Middle frontal gyrus (tissue), 1 donor: ENCODE data around the gene CCDC159.

Experiments used
- DNase-seq: peaks from one replicate; pipeline ENCODE4 v3.0.0-alpha.2; 2015; ENCODE audit warnings: low spot score; ENCODE audit errors: extremely low spot score

Gene CCDC159

GRCh38 chr19:11390359-11390758 is 44.0 kb downstream of the CCDC159 start:
- no peak for DNase-seq

- no peak for DNase-seq
Observed at GRCh38 chr19:11390933-11391680, 44.8 kb downstream of the CCDC159 start.

- DNase-seq, result no peak
Observed at GRCh38 chr19:11397089-11397610, 50.8 kb downstream of the CCDC159 start.

GRCh38 chr19:11399667-11400066 is 53.3 kb downstream of the CCDC159 start:
- DNase-seq, result no peak

GRCh38 chr19:11400798-11401197 is 54.5 kb downstream of the CCDC159 start:
- DNase-seq, result no peak

GRCh38 chr19:11401808-11402543 is 55.7 kb downstream of the CCDC159 start:
- DNase-seq, result no peak
